Measurements from ENCODE around the gene CFL1.
"Not testable (repeated sequence)": the region's sequence is repeated elsewhere in the genome, so short reads cannot be mapped to it uniquely, and the experiment has no call there.

The CFL1 gene

DNA sequence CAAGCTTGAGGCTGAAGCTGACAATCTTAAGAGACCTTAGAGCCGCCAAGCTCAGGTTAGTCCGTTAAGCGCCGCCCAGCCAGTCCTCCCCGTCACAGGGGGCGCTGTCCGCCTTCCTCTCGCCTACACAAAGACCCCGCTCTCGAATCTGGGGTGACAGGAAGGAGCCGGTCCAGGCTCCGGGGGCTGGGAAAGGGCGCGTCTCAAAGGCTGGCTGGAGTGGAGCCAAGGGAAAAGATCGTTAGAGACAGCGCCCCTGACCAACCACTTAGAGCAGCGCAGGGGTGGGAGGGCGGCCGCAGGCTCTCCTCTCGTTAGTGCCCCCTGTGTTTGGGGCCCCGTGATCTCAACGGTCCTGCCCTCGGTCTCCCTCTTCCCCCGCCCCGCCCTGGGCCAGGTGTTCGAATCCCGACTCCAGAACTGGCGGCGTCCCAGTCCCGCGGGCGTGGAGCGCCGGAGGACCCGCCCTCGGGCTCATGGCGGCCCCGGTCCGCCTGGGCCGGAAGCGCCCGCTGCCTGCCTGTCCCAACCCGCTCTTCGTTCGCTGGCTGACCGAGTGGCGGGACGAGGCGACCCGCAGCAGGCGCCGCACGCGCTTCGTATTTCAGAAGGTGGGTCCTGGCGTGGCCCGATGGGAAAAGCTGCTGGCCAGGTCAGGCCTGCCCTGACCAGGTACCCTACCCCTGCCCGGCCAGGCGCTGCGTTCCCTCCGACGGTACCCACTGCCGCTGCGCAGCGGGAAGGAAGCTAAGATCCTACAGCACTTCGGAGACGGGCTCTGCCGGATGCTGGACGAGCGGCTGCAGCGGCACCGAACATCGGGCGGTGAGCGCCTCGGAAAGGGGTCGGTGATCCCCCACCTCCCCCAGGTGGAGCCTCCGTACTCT lies 2.5 kb upstream of the CFL1 start, which contains the start of gene MUS81:
MUS81 (plus strand) TSS at position 156 of the 887 bp plus-strand sequence; CDS start at position 477, 321 bp downstream.
- in situ Hi-C loops (cut with HindIII; ENCODE audit: low sequenced_read_pairs): no loop called here

GRCh38 chr11:65859812-65860277 lies 1.9 kb upstream of the CFL1 start:
- in situ Hi-C loops (cut with HindIII; ENCODE audit: low sequenced_read_pairs): no loop called here

DNA sequence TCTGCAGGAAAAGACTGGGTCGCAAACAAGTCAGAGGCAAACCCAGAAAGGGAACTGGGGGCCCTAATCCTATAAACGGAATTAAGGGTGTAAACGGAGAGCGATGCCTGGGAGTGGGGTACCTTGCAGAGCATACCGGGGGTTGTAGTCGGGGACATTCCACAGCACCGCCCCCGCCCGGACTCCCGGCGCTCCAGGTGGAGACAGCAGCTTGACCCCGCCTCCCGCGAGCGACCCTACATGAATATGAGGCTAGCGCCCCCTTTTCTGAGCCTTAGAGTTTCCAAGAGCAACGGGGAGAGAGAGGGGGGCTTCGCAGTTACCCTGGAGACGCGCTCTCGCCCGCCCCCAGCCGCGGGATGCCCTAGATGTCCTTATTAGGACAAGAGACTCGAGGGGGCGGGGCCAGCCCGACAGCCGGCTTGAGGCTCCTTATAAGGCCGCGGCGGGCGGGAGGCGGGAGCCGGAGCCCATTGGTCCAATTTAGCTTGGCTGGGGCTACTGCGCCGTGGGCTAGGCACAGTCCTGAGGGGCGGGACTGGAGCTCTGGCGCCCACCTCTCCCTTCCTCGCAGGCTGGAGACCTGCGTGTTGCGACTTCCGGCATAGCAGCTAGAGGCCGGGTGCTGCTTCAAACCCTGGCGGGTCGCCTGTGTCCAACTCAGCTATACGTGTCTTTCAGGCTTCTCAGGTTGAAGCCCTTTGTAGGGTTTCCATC lies 1.3 kb upstream of the CFL1 start:
- in situ Hi-C loops (cut with HindIII; ENCODE audit: low sequenced_read_pairs): no loop called here

- in situ Hi-C loops (cut with HindIII; ENCODE audit: low sequenced_read_pairs): no loop called here
These were observed 704 bp upstream of the CFL1 start for GRCh38 chr11:65858681-65859087.

- in situ Hi-C loops (cut with HindIII; ENCODE audit: low sequenced_read_pairs): no loop called here
These were observed 504 bp downstream of the CFL1 start for GRCh38 chr11:65857500-65857852.

- in situ Hi-C loops (cut with HindIII; ENCODE audit: low sequenced_read_pairs): no loop called here
These were observed 1.1 kb downstream of the CFL1 start for GRCh38 chr11:65856689-65857499.

GRCh38 chr11:65855927-65856363 lies 2.0 kb downstream of the CFL1 start:
- in situ Hi-C loops (cut with HindIII; ENCODE audit: low sequenced_read_pairs): no loop called here

GRCh38 chr11:65854852-65855837 lies 2.8 kb downstream of the CFL1 start:
- in situ Hi-C loops (cut with HindIII; ENCODE audit: low sequenced_read_pairs): no loop called here

- in situ Hi-C loops (cut with HindIII; ENCODE audit: low sequenced_read_pairs): no loop called here
These were observed 3.8 kb downstream of the CFL1 start for GRCh38 chr11:65854161-65854592.

DNA sequence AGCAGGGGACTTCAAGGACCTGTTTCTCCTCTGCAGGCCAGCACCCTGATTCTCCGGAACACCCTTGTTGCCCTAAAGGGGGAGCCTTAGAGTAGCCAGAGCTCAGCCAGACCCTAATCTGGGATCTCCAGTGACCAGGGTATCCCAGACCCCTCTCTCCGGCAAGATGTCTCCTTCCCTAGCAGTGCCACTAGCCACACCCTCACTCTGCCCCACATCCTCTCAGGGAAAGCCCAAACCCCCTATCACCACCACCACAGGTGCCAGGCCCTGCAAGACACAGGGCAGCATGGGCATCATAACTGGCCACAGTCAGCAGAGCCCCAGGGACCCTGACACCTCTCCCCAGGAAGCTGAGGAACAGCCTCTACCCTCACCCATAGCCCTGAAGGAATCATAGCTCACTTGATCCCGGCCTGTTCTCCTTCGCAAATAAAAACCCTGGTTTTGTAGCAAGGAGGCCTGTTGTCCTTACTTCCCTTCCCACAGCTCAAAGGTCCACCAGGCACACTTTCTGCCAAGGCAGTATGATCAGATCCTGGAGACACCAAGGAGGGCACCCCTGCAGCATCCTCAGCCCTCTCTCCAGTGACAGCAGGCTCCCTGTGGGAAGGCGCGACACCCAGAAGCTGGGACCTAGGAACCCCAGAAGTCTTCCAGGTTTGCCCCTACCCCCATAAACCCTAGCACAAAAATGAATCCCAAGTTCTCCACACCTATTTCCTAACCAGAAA lies 4.6 kb downstream of the CFL1 start:
- in situ Hi-C loops (cut with HindIII; ENCODE audit: low sequenced_read_pairs): no loop called here

- in situ Hi-C loops (cut with HindIII; ENCODE audit: low sequenced_read_pairs): no loop called here
These were observed 5.3 kb downstream of the CFL1 start for GRCh38 chr11:65852508-65853245.

DNA sequence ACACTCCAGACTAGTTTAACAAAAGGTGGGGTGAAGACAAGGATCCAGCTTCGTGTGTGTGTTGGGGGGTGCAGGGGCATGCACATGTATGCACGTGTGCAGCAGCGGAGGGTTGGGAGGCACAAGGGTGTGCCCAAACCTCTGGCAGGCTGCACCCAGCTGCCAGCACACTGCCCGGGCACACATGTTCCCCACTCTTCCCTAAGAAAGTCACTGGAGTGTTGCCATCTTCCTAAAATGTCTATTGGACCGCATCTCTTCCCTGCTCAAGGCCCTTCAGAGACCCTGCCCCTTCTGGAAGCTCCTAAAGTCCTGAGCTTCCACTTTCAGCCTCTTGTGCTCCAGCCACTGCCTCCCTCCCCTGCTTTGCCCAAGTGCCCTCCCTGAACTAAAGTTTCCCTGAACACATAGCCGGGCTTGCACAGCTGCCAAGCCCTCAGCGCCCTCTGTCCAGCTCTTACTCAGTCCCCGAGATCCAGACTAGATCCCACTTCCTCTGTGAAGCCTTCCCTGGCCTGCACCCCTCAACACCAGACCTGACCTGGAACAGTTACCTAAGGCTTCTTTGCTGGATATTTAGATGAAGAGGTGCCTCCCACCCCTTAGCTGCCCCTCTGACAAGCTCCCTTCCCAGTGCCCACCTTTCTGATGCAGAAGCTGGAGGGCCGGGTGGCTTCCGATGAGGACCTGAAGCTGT lies 6.0 kb downstream of the CFL1 start:
- in situ Hi-C loops (cut with HindIII; ENCODE audit: low sequenced_read_pairs): no loop called here

GRCh38 chr11:65851083-65851579 lies 6.8 kb downstream of the CFL1 start:
- in situ Hi-C loops (cut with HindIII; ENCODE audit: low sequenced_read_pairs): no loop called here

- in situ Hi-C loops (cut with HindIII; ENCODE audit: low sequenced_read_pairs): no loop called here
These were observed 7.5 kb downstream of the CFL1 start for GRCh38 chr11:65850217-65851082.

DNA sequence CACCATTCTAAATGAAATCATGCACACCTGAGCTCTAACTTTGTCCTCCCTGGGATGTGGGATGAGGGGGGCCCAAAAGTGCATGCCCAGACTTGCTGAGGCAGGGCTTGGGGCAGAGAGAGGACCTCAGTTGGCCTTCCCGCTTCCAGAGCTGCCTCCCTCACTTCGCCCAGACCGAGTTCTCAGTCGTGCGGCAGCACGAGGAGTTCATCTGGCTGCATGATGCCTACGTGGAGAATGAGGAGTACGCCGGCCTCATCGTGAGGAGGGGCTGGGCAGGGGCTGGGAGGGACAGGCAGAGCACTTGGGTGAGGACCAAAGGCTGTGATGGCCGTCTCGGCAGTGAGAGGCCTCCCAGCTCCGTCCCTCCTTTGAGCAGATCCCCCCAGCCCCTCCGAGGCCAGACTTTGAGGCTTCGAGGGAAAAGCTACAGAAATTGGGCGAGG lies 8.2 kb downstream of the CFL1 start:
- in situ Hi-C loops (cut with HindIII; ENCODE audit: low sequenced_read_pairs): no loop called here

- in situ Hi-C loops (cut with HindIII; ENCODE audit: low sequenced_read_pairs): no loop called here
These were observed 8.6 kb downstream of the CFL1 start for GRCh38 chr11:65849366-65849765.

- in situ Hi-C loops (cut with HindIII; ENCODE audit: low sequenced_read_pairs): not testable (repeated sequence)
These were observed 9.3 kb downstream of the CFL1 start for GRCh38 chr11:65848693-65849092.
